Naive thymus-derived CD8-positive, alpha-beta T cell (primary cell): ENCODE data around the gene CXCL16. TPM values are rescaled to one million over a fixed set of nuclear protein-coding genes. Genes with fewer than 3 reads are reported as not detected.

Experiments used
- ATAC-seq, 2 donors: fragments of 150-1000 bp; cut with Tn5 transposase in 1 of 2; sonication (Bioruptor Pico), chemical (Tn5 transposase) in 1 of 2; 1 replicate in 1 of 2; 2 replicates in 1 of 2; pipeline ENCODE4 v1.10.0; 2021; ENCODE audit warnings: mild to moderate bottlenecking in 2 of 2, moderate library complexity in 2 of 2
- POLR2A ChIA-PET: fragments of 350-600 bp; sonication (Branson Sonifier 250); formaldehyde crosslinking; loops from one replicate; lab custom pipeline; 2021; ENCODE audit warnings: antibody characterized with exemption; lab: Charles Lee
- DNase-seq, 10 donors: peaks; one replicate each; pipeline versions ENCODE4 v3.0.0 to v3.0.0-alpha.2; 2020 to 2022
- H3K27ac Mint-ChIP-seq, 10 donors: one replicate each; pipeline ENCODE4 v1.8.0; 2020 to 2022; ENCODE audit warnings: mild to moderate bottlenecking in 10 of 10, mixed read lengths in 10 of 10, moderate library complexity in 4 of 10, inconsistent platforms in 1 of 10
- H3K27me3 Mint-ChIP-seq, 5 donors: one replicate each; pipeline ENCODE4 v1.8.0; 2021 to 2022; ENCODE audit warnings: mixed read lengths in 5 of 5
- H3K36me3 Mint-ChIP-seq, 3 donors: one replicate each; pipeline ENCODE4 v1.8.0; 2020 to 2022; ENCODE audit warnings: mixed read lengths in 3 of 3, mild to moderate bottlenecking in 2 of 3, inconsistent platforms in 1 of 3
- H3K4me1 Mint-ChIP-seq, 4 donors: one replicate each; pipeline ENCODE4 v1.8.0; 2021 to 2022; ENCODE audit warnings: mixed read lengths in 4 of 4
- H3K4me3 Mint-ChIP-seq, 10 donors: one replicate each; pipeline ENCODE4 v1.8.0; 2020 to 2022; ENCODE audit warnings: mild to moderate bottlenecking in 10 of 10, mixed read lengths in 10 of 10, moderate library complexity in 6 of 10, inconsistent platforms in 1 of 10
- H3K9me3 Mint-ChIP-seq, 9 donors: one replicate each; pipeline ENCODE4 v1.8.0; 2020 to 2022; ENCODE audit warnings: mixed read lengths in 9 of 9, mild to moderate bottlenecking in 3 of 9, inconsistent platforms in 1 of 9, moderate library complexity in 1 of 9
- polyA plus RNA-seq, 3 donors: library from polyadenylated mRNA; unstranded; fragments of 300-500 nt; fragmentation: Illumina TruSeq; gene quantifications; one replicate each; pipeline ENCODE4 v1.2.3, GENCODE V29; 2021
- total RNA-seq, 8 experiments: library from RNA in 2 of 8; stranded (reverse) in 2 of 8; gene quantifications; one replicate each; pipeline ENCODE4 v1.2.3 and lab custom pipeline; 2021 to 2026

Gene CXCL16
- total and polyA plus RNA-seq, 5 experiments from 2014 or later, result 2.2 to 5.9 (median 5.5) TPM

DNA sequence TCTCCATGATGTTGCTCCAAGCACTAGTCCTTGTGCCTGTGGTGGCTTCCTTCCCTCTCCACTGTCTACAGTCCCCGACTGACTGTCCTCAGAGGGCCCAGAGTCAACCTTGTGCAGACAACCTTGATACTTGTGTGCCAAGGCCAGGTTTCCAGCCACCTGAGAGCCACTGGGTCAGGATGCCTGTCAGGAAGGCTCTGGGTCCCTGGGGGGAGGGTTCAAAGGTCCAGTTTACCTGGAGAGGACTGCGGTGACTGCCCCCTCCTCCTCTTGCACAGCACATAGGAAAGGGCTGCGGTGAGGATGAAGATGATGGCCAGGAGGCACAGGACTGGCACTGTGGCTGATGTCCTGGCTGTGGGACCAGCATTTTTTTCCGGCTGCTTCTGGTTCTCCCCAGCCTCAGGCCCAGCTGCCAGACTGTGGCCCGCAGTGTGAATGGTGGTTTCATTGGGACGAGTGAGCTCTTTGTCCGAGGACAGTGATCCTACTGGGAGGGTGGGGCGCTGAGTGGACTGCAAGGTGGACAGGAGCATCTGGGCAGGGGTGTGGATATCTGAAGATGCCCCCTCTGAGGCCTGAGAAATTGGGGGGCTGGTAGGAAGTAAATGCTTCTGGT lies 4.8 kb downstream of the CXCL16 start:
- peaks cover 23 to 64% (median 36%) of the 10 kb centered on the region in 4 donors for H3K4me1 Mint-ChIP-seq
- peaks cover 0 to 2% (median 0%) of the 10 kb centered on the region in 5 donors for H3K27me3 Mint-ChIP-seq
- peak overlapping the region in 1 of 10 donors; percentile 20 for H3K4me3 Mint-ChIP-seq
- H3K27ac Mint-ChIP-seq, result peak overlapping the region in 6 of 10 donors; percentile 27 to 74 (median 42)
- H3K9me3 Mint-ChIP-seq, result no peaks in the 10 kb centered on the region
- DNase-seq, result no peak
- ATAC-seq, result no peak
- H3K36me3 Mint-ChIP-seq, result no peaks in the 10 kb centered on the region
- POLR2A ChIA-PET, result interaction anchor here (0.5 to 0.8 kb wide), 3 partner anchors 24 to 179 kb away, joined by 3 read pairs; partner anchors contain the start of gene ARRB2

DNA sequence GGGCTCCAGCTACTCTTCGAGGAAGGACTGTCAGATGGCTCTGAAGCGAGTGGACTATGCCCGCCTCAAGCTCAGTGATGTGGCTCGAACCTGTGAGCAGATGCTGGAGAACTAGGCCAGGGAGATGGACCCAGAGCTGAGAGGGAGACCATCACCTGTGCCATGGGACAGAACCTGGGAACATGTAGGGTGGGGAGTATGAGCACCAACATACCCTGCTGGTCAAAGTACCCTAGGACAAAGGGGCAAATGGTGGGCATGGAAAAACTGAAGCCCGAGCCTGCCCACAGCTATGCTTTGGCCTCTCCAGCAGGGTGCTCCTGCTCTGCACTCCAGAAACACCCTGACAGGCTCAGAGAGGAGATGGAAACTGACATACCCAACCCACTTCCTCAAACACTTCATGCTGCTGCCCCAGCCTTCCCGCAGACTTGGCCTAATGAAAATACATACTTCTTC lies 6.6 kb downstream of the CXCL16 start:
- DNase-seq, result no peak
- no peaks in the 10 kb centered on the region for H3K9me3 Mint-ChIP-seq
- no peaks in the 10 kb centered on the region for H3K36me3 Mint-ChIP-seq
- peaks cover 0 to 2% (median 0%) of the 10 kb centered on the region in 5 donors for H3K27me3 Mint-ChIP-seq
- no peak for ATAC-seq
- peaks cover 14 to 55% (median 24%) of the 10 kb centered on the region in 4 donors for H3K4me1 Mint-ChIP-seq
- peak overlapping the region in 6 of 10 donors; percentile 22 to 87 (median 71) for H3K27ac Mint-ChIP-seq
- POLR2A ChIA-PET, result interaction anchor here (0.6 to 4.6 kb wide), 3 partner anchors 23 to 80 kb away, joined by 3 to 39 read pairs (median 3); partner anchors contain the start of gene ARRB2
- peak overlapping the region in 4 of 10 donors; percentile 27 to 74 (median 40) for H3K4me3 Mint-ChIP-seq

DNA sequence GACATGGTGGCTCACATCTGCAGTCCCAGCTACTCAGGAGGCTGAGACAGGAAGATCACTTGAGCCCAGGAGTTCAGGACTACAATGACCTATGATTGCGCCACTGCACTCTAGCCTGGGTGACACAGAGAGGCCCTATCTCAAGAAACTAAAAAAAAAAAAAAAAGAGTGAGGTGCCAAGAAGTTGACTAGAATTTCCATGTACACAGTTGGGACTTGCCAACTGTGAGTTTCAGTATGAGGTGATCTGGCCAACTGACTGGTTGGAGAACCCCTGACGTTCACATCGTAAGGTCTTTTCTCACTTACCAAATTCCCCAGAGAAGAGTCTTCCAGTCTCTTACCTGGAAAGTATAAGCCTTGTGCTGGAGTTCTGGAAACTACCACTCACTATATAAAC lies 11.6 kb downstream of the CXCL16 start:
- POLR2A ChIA-PET, result interaction anchor here (0.6 to 1.2 kb wide), 4 partner anchors 9 to 56 kb away, joined by 3 to 5 read pairs (median 4); no protein-coding TSS in a partner anchor
- Mint-ChIP-seq H3K27me3 (peaks cover 0 to 2% (median 0%) of the 10 kb centered on the region in 5 donors), H3K4me3 (no peak overlapping the region), H3K9me3 (no peaks in the 10 kb centered on the region), H3K36me3 (no peaks in the 10 kb centered on the region), H3K4me1 (peaks cover 13 to 40% (median 23%) of the 10 kb centered on the region in 4 donors), H3K27ac (no peak overlapping the region)
- DNase-seq, result no peak
- no peak for ATAC-seq

GRCh38 chr17:4725646-4726310 lies 13.9 kb downstream of the CXCL16 start:
- no peak for ATAC-seq

DNA sequence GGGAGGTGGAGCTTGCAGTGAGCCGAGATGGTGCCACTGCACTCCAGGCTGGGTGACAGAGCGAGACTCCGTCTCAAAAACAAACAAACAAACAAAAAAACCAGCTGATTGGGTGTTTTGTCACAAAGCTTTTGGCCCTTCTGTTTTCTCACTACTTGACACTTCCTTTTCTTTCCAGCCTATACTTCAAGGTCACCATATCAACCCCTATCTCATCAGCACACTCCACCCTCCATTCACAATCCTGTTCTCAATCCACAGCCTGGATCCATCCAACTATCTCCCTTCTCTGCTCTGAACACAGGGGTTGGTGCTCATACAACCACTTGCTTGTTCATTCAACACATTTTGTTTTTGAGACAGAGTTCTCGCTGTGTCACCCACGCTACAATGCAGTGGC lies 15.1 kb downstream of the CXCL16 start:
- peaks cover 0 to 21% (median 0%) of the 10 kb centered on the region in 3 donors for H3K36me3 Mint-ChIP-seq
- peak overlapping the region in 2 of 10 donors; percentile 13 to 62 for H3K27ac Mint-ChIP-seq
- ATAC-seq (no peak), DNase-seq (no peak)
- H3K4me1 Mint-ChIP-seq, result peaks cover 9 to 21% (median 11%) of the 10 kb centered on the region in 4 donors
- H3K9me3 Mint-ChIP-seq, result no peaks in the 10 kb centered on the region
- no peaks in the 10 kb centered on the region for H3K27me3 Mint-ChIP-seq
- POLR2A ChIA-PET, result interaction anchor here (0.7 to 2.0 kb wide), 5 partner anchors 9 to 65 kb away, joined by 3 to 5 read pairs (median 3); no protein-coding TSS in a partner anchor
- no peak overlapping the region for H3K4me3 Mint-ChIP-seq

More at GRCh38 chr17:4725646-4726310, 13.9 kb downstream of the CXCL16 start:
- H3K27ac Mint-ChIP-seq, result peak overlapping the region in 3 of 10 donors; percentile 36 to 70 (median 48)
- POLR2A ChIA-PET, result interaction anchor here (0.5 to 2.0 kb wide), 7 partner anchors 10 to 187 kb away, joined by 3 to 7 read pairs (median 4); partner anchors contain the start of gene ARRB2
- DNase-seq, result no peak
- peaks cover 0 to 10% (median 0%) of the 10 kb centered on the region in 3 donors for H3K36me3 Mint-ChIP-seq
- no peaks in the 10 kb centered on the region for H3K9me3 Mint-ChIP-seq
- peaks cover 12 to 19% (median 15%) of the 10 kb centered on the region in 4 donors for H3K4me1 Mint-ChIP-seq
- no peaks in the 10 kb centered on the region for H3K27me3 Mint-ChIP-seq
- no peak overlapping the region for H3K4me3 Mint-ChIP-seq

DNA sequence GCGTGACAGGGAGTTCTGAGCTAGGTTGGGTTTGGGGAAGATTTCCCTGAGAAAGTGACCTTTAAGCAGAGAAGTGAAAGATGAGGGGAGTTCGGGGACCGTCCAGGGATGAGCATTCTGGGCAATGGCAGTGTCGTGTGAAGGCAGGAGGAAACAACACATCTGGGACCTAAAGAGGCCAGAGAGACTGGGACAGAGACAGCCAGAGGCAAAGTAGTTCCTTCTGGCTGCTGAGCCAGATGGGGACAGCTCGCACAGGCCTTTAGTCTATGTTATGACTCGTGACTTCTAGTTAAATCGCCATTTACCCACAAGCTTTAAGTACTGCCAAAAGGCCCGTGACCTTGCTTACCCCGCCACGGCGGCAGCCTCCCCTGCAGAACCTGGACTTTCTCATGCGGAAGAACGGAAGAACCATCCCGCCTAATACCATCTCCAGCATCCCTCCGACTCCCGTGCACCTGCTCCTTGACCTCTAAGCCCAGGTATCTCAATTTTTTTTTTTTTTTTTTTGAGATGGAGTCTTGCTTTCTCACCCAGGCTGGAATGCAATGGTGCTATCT lies 17.0 kb downstream of the CXCL16 start:
- Mint-ChIP-seq H3K4me1 (peaks cover 10 to 30% (median 14%) of the 10 kb centered on the region in 4 donors), H3K27ac (peak overlapping the region in 3 of 10 donors; percentile 15 to 63 (median 44)), H3K36me3 (peaks cover 0 to 40% (median 0%) of the 10 kb centered on the region in 3 donors), H3K9me3 (no peaks in the 10 kb centered on the region), H3K27me3 (no peaks in the 10 kb centered on the region), H3K4me3 (no peak overlapping the region)
- POLR2A ChIA-PET, result interaction anchor here (1.3 to 3.5 kb wide), 2 partner anchors 11 to 13 kb away, joined by 6 to 20 read pairs; partner anchors contain the start of gene ARRB2
- DNase-seq (no peak), ATAC-seq (no peak)

DNA sequence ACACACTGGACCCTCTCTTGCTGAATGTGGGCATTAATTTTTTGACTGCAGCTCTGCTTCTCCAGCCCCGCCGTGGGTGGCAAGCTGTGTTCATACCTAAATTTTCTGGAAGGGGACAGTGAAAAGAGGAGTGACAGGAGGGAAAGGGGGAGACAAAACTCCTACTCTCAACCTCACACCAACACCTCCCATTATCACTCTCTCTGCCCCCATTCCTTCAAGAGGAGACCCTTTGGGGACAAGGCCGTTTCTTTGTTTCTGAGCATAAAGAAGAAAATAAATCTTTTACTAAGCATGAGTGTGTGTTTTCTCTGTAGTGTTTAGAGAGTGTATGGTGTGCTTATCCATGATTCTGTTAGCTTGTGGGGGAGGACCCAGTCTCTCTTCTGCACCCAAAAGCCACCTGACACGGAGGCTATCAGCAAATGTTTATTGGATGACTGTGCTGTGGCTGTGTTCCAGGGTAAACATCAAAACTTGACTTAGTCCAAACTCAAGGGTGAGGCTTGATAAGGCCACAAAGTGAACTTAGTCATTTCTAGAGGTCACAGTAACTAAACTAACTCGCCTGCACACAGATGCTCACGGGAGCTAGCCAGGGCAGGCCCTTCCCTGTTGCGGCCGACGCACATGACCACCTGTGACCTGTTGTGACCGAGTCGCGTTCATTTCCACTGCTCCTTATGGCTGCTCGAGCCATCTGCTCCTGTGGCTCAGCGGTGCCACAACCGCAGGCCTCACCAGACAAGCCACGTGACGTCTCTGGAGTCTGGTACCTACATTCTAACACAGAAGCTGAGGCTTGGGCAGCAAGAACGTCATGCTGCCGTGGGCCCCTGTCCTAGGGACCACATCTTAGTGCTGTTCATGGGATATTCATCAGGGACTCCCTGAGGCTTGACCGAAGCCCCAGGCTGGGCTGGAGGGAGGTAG lies 18.3 kb downstream of the CXCL16 start:
- Mint-ChIP-seq H3K9me3 (no peaks in the 10 kb centered on the region), H3K36me3 (peaks cover 0 to 53% (median 0%) of the 10 kb centered on the region in 3 donors), H3K4me3 (peak overlapping the region in 2 of 10 donors; percentile 19 to 30), H3K27me3 (no peaks in the 10 kb centered on the region), H3K27ac (peak overlapping the region; percentile 42 to 78 (median 55)), H3K4me1 (peaks cover 15 to 42% (median 22%) of the 10 kb centered on the region in 4 donors)
- peak; percentile 23 to 64 for ATAC-seq
- no peak for DNase-seq
- POLR2A ChIA-PET, result interaction anchor here (1.0 to 3.5 kb wide), 3 partner anchors 10 to 177 kb away, joined by 3 to 20 read pairs (median 6); partner anchors contain the start of gene ARRB2

GRCh38 chr17:4720787-4721186 lies 18.9 kb downstream of the CXCL16 start:
- ATAC-seq, result no peak

DNA sequence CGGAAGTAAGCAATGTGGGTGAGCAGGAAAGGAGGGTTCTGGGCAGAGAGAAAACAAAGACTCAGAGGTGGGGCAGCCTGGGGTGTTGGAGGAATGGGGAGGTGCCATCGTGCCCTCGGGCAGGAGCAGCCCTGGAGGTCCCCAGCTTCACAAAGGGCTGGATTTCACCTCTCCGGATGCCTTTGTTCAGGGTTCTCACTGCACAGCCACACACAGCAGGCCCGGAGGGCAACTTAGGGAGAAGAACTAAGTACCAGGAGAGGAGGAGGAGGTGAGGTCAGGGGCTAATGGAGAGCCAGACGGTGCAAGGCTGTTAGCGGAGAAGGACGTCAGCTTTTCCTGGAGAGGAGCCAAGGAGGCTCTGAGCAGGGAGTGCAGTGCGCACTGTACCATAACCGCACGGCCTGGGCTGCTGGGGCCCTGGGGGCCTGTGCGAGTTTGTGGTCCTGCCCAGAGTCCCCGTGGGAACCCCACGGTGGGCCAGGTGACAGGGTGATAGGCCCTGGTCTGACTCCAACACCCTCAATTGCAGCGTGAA lies 20.0 kb downstream of the CXCL16 start:
- no peak for ATAC-seq
- H3K27ac Mint-ChIP-seq, result peak overlapping the region in 8 of 10 donors; percentile 24 to 89 (median 52)
- POLR2A ChIA-PET, result interaction anchor here (1.1 to 3.5 kb wide), 2 partner anchors 8 kb away, joined by 4 to 20 read pairs; no protein-coding TSS in a partner anchor
- no peaks in the 10 kb centered on the region for H3K9me3 Mint-ChIP-seq
- peaks cover 22 to 53% (median 34%) of the 10 kb centered on the region in 4 donors for H3K4me1 Mint-ChIP-seq
- H3K4me3 Mint-ChIP-seq, result no peak overlapping the region
- H3K27me3 Mint-ChIP-seq, result no peaks in the 10 kb centered on the region
- DNase-seq, result no peak
- H3K36me3 Mint-ChIP-seq, result peaks cover 0 to 59% (median 0%) of the 10 kb centered on the region in 3 donors

More at GRCh38 chr17:4720787-4721186, 18.9 kb downstream of the CXCL16 start:
- DNase-seq, result no peak
- peaks cover 15 to 46% (median 25%) of the 10 kb centered on the region in 4 donors for H3K4me1 Mint-ChIP-seq
- peak overlapping the region in 5 of 10 donors; percentile 31 to 86 (median 72) for H3K27ac Mint-ChIP-seq
- H3K4me3 Mint-ChIP-seq, result peak overlapping the region in 1 of 10 donors; percentile 30
- H3K36me3 Mint-ChIP-seq, result peaks cover 0 to 55% (median 0%) of the 10 kb centered on the region in 3 donors
- no peaks in the 10 kb centered on the region for H3K9me3 Mint-ChIP-seq
- POLR2A ChIA-PET, result interaction anchor here (1.0 to 3.5 kb wide), 2 partner anchors 9 to 178 kb away, joined by 3 to 20 read pairs; no protein-coding TSS in a partner anchor
- no peaks in the 10 kb centered on the region for H3K27me3 Mint-ChIP-seq

DNA sequence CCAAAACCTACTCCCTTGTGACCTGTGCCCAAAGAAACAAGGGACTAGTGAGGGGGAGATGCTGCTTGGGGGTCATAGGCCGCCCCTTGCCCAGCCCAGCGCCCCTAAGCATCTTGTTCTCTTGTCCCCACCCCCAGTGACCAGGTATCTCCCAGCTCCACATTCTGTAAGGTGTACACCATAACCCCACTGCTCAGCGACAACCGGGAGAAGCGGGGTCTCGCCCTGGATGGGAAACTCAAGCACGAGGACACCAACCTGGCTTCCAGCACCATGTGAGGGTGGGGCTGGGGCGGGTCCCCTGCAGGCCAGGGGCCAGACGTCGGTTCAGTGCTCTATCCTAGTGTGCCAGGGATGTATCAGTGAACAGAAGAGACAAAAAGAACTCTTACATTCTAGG lies 20.6 kb downstream of the CXCL16 start:
- DNase-seq (no peak), ATAC-seq (no peak)
- Mint-ChIP-seq H3K27ac (peak overlapping the region in 4 of 10 donors; percentile 51 to 89 (median 71)), H3K4me1 (peaks cover 23 to 55% (median 38%) of the 10 kb centered on the region in 4 donors), H3K9me3 (no peaks in the 10 kb centered on the region), H3K4me3 (no peak overlapping the region), H3K36me3 (peaks cover 0 to 59% (median 0%) of the 10 kb centered on the region in 3 donors), H3K27me3 (no peaks in the 10 kb centered on the region)
- POLR2A ChIA-PET, result interaction anchor here (0.8 to 1.1 kb wide), 4 partner anchors 9 to 25 kb away, joined by 3 to 7 read pairs (median 4); partner anchors contain the start of gene ARRB2
